GM13976 (cell line): ENCODE measurements around the gene TGM3.

Source experiments
- DNase-seq: peaks from one replicate; pipeline ENCODE4 v3.0.0; 2012; ENCODE audit warnings: low spot score
- in situ Hi-C: fragments of 300-500 bp; cut with MboI; formaldehyde crosslinking; loops from one replicate; pipeline ENCODE4 v1.12.0; 2022; ENCODE audit warnings: low sequenced_read_pairs, mixed read lengths, inconsistent platforms; ENCODE audit not compliant: unreplicated experiment
- TF ChIP-seq, protein P1 (sequence below): IDR thresholded peaks from 2 replicates; pipeline ENCODE4 v1.5.1; 2012; ENCODE audit warnings: borderline replicate concordance, mild to moderate bottlenecking; ENCODE audit not compliant: insufficient read depth; ENCODE audit errors: extremely low read depth, missing control alignments, control extremely low read depth

TGM3 gene

DNA sequence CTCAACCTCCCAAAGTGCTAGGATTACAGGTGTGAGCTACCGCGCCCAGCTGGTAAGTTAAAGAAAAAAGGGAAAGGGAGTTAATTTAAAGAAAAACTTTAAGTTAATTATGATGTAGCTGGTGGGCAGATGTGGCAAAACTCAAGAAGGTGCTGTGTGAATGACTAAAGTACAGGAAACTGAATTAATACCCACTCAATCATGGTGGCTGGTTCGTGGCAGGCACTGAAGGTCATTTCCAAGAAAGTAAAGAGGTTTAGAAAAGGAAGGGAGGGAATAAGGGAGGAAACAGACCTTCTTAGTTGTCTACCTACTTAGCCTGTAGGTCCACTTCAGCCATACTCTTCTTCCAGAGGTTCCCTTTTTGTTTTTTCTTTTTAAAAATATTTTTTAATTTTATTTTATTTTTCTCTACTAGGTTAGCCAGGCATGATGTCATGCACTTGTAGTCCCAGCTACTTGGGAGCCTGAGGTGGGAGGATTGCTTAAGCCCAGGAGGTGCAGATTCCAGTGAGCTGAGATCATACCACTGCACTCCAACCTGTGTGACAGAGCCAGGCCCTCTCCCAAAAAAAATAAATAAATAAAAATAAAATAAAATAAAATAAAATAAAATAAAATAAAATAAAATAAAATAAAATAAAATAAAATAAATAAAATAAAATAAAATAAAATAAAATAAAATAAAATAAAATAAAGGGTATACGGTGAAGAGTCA, 11.9 kb upstream of the TGM3 start:
- TF ChIP-seq, protein P1, sequence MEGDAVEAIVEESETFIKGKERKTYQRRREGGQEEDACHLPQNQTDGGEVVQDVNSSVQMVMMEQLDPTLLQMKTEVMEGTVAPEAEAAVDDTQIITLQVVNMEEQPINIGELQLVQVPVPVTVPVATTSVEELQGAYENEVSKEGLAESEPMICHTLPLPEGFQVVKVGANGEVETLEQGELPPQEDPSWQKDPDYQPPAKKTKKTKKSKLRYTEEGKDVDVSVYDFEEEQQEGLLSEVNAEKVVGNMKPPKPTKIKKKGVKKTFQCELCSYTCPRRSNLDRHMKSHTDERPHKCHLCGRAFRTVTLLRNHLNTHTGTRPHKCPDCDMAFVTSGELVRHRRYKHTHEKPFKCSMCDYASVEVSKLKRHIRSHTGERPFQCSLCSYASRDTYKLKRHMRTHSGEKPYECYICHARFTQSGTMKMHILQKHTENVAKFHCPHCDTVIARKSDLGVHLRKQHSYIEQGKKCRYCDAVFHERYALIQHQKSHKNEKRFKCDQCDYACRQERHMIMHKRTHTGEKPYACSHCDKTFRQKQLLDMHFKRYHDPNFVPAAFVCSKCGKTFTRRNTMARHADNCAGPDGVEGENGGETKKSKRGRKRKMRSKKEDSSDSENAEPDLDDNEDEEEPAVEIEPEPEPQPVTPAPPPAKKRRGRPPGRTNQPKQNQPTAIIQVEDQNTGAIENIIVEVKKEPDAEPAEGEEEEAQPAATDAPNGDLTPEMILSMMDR, result no peak
- in situ Hi-C loops, result no loop called here
- no peak for DNase-seq

- DNase-seq, result no peak
- in situ Hi-C loops, result no loop called here
- TF ChIP-seq, protein P1, result no peak
Measured at GRCh38 chr20:2285193-2285592, 10.6 kb upstream of the TGM3 start.

GRCh38 chr20:2285613-2286012, 10.2 kb upstream of the TGM3 start:
- in situ Hi-C loops, result no loop called here
- TF ChIP-seq, protein P1, result no peak
- no peak for DNase-seq

GRCh38 chr20:2287504-2287903, 8.3 kb upstream of the TGM3 start:
- in situ Hi-C loops, result no loop called here
- TF ChIP-seq, protein P1, result no peak
- no peak for DNase-seq

- TF ChIP-seq, protein P1, result no peak
- no peak for DNase-seq
- in situ Hi-C loops, result no loop called here
Measured at GRCh38 chr20:2289475-2289874, 6.3 kb upstream of the TGM3 start.

- DNase-seq, result no peak
- TF ChIP-seq, protein P1, result no peak
- in situ Hi-C loops, result no loop called here
Measured at GRCh38 chr20:2290486-2290885, 5.3 kb upstream of the TGM3 start.

- no peak for DNase-seq
- in situ Hi-C loops, result no loop called here
- TF ChIP-seq, protein P1, result no peak
Measured at GRCh38 chr20:2292416-2293110, 3.2 kb upstream of the TGM3 start.
